SK-N-SH treated with all-trans-retinoic acid at 6 μM for 48 hours (cell line): ENCODE data around the gene ARHGAP28.

Experiments used
- ARNTL ChIP-seq: fragments of 450-650 bp; formaldehyde crosslinking; IDR thresholded peaks from 2 replicates; pipeline ENCODE4 v1.5.0; 2020; ENCODE audit warnings: low read depth, mild to moderate bottlenecking, moderate library complexity, borderline replicate concordance
- CSDC2 ChIP-seq: fragments of 250-450 bp; sonication (Bioruptor Pico); IDR thresholded peaks from 2 replicates; pipeline ENCODE4 v1.5.0; 2020; ENCODE audit warnings: mild to moderate bottlenecking, moderate library complexity
- GLIS3 ChIP-seq: fragments of 250-450 bp; sonication (Bioruptor Pico); IDR thresholded peaks from 2 replicates; pipeline ENCODE4 v1.5.0; 2020; ENCODE audit warnings: mild to moderate bottlenecking, moderate library complexity
- SNAI2 ChIP-seq: fragments of 250-450 bp; sonication (Bioruptor Pico); IDR thresholded peaks from 2 replicates; pipeline ENCODE4 v1.5.0; 2020; ENCODE audit warnings: mild to moderate bottlenecking, moderate library complexity
- ZFP3 ChIP-seq: fragments of 250-450 bp; sonication (Bioruptor Pico); IDR thresholded peaks from 2 replicates; pipeline ENCODE4 v1.5.0; 2020; ENCODE audit warnings: mild to moderate bottlenecking, moderate library complexity
- ZFP30 ChIP-seq: fragments of 450-650 bp; formaldehyde crosslinking; IDR thresholded peaks from 2 replicates; pipeline ENCODE4 v1.5.0; 2022; ENCODE audit warnings: mild to moderate bottlenecking, moderate library complexity
- TF ChIP-seq, protein P1 (sequence below): fragments of 250-450 bp; sonication (Bioruptor Pico); IDR thresholded peaks from 2 replicates; pipeline ENCODE4 v1.8.0; 2020; ENCODE audit warnings: mild to moderate bottlenecking, moderate library complexity, borderline replicate concordance
- TF ChIP-seq, protein P2 (sequence below): fragments of 250-450 bp; sonication (Bioruptor Pico); IDR thresholded peaks from 2 replicates; pipeline ENCODE4 v1.5.1; 2020; ENCODE audit warnings: low read depth, mild to moderate bottlenecking, moderate library complexity

DNA sequence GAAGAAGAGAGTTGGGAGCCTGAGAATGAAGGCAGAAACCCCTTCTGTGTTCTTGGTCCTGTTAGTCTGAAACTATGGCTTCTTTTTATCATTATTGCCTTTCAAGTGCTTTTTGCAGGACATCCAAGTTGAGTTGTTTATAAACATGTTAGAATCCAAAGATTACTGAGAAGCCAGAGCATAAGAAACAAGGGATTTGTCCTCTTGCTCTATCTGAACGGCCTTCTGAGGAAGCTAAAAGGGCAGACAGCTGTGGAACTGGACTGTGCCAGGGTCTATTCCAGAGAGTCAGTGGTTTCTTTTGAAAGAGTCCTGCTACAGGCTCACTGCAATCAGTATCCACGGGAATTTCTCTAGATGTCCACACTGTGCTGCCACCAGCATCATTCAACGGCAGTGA, 86.6 kb downstream of the ARHGAP28 start:
- TF ChIP-seq ZFP3: no peak
- TF ChIP-seq CSDC2: no peak
- no peak for TF ChIP-seq GLIS3 (CRISPR knock-in tag)
- TF ChIP-seq ARNTL (CRISPR knock-in tag): no peak
- TF ChIP-seq, protein P1, sequence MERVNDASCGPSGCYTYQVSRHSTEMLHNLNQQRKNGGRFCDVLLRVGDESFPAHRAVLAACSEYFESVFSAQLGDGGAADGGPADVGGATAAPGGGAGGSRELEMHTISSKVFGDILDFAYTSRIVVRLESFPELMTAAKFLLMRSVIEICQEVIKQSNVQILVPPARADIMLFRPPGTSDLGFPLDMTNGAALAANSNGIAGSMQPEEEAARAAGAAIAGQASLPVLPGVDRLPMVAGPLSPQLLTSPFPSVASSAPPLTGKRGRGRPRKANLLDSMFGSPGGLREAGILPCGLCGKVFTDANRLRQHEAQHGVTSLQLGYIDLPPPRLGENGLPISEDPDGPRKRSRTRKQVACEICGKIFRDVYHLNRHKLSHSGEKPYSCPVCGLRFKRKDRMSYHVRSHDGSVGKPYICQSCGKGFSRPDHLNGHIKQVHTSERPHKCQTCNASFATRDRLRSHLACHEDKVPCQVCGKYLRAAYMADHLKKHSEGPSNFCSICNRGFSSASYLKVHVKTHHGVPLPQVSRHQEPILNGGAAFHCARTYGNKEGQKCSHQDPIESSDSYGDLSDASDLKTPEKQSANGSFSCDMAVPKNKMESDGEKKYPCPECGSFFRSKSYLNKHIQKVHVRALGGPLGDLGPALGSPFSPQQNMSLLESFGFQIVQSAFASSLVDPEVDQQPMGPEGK: no peak
- no peak for TF ChIP-seq SNAI2 (CRISPR knock-in tag)
- TF ChIP-seq, protein P2, sequence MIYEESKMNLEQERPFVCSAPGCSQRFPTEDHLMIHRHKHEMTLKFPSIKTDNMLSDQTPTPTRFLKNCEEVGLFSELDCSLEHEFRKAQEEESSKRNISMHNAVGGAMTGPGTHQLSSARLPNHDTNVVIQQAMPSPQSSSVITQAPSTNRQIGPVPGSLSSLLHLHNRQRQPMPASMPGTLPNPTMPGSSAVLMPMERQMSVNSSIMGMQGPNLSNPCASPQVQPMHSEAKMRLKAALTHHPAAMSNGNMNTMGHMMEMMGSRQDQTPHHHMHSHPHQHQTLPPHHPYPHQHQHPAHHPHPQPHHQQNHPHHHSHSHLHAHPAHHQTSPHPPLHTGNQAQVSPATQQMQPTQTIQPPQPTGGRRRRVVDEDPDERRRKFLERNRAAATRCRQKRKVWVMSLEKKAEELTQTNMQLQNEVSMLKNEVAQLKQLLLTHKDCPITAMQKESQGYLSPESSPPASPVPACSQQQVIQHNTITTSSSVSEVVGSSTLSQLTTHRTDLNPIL (CRISPR knock-in tag): no peak
- no peak for TF ChIP-seq ZFP30
